Hepatocyte (in vitro differentiated cells): ENCODE results near the gene MCM6.

Experiments used
- EZH2 ChIP-seq: fragments of 200-600 bp; sonication (generic); IDR thresholded peaks from 2 replicates; pipeline ENCODE4 v1.6.1; 2016; ENCODE audit warnings: antibody characterized with exemption, mild to moderate bottlenecking, borderline replicate concordance
- TF ChIP-seq, protein P1 (sequence below): fragments of 200-600 bp; sonication (generic); IDR thresholded peaks from 2 replicates; pipeline ENCODE4 v1.5.1; 2016; ENCODE audit warnings: antibody characterized with exemption, mild to moderate bottlenecking; ENCODE audit not compliant: poor library complexity

DNA sequence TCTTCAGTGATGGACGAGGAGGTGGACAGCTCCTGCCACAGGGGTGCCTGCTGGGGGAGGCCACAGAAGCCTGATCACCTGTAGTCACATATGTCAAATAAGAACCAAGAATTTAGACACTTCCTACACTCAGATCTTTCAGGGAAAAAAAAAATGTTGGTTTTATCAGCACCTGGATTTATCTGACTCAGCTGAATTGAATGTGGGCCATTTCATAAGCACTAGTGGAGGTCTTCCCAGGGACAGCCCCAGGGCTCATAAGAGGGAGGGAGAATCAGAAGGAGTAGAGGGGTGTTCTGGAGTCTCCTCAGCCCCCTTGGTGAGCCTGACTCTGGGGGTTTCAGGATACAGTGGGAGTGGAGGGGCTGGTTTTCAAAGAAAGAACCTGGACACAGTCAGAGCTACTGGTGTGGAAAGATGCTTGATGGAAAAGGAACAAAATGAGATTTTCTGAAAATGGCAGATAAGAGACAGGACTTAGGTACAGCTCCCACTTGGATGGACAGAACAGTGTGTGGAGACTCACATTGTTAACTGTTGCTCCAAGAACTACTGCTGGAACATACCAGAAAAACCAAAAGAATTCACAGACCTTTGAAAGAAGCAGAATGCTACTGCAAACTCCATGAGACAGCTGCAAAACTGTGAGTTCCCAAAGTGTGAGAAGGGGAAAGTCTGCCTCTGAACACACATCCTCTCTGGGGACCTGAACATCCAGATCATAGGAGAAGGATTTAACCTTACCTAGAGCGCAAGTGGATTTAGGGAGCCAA is 84.6 kb downstream of the MCM6 start:
- TF ChIP-seq, protein P1, sequence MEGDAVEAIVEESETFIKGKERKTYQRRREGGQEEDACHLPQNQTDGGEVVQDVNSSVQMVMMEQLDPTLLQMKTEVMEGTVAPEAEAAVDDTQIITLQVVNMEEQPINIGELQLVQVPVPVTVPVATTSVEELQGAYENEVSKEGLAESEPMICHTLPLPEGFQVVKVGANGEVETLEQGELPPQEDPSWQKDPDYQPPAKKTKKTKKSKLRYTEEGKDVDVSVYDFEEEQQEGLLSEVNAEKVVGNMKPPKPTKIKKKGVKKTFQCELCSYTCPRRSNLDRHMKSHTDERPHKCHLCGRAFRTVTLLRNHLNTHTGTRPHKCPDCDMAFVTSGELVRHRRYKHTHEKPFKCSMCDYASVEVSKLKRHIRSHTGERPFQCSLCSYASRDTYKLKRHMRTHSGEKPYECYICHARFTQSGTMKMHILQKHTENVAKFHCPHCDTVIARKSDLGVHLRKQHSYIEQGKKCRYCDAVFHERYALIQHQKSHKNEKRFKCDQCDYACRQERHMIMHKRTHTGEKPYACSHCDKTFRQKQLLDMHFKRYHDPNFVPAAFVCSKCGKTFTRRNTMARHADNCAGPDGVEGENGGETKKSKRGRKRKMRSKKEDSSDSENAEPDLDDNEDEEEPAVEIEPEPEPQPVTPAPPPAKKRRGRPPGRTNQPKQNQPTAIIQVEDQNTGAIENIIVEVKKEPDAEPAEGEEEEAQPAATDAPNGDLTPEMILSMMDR, result no peak
- no peak for TF ChIP-seq EZH2
